DND-41 (cell line): ENCODE data around the gene MED25.
A peak's percentile ranks its signal among the peaks of the same experiment; 100 is the strongest.

Experiments
- ATAC-seq: fragments of 200-7000 bp; cut with Tn5 transposase; 3 replicates; pipeline ENCODE4 v1.9.1; 2021; ENCODE audit warnings: low read depth; ENCODE audit not compliant: insufficient read depth
- DNase-seq: peaks from one replicate; pipeline ENCODE4 v3.0.0-alpha.2; 2020
- H2AFZ ChIP-seq: 2 replicates; pipeline ENCODE4 v1.6.0; 2012; ENCODE audit warnings: low read depth, low read length
- H3K27ac ChIP-seq: 2 replicates; pipeline ENCODE4 v1.5.1; 2012; ENCODE audit warnings: low read length, inconsistent platforms
- H3K27me3 ChIP-seq: fragments of 200-600 bp; sonication (generic); 2 replicates; pipeline ENCODE4 v1.6.0; 2012; ENCODE audit warnings: low read length, mild to moderate bottlenecking, inconsistent platforms; ENCODE audit not compliant: insufficient read depth, poor library complexity
- H3K36me3 ChIP-seq: 2 replicates; pipeline ENCODE4 v1.5.1; 2012; ENCODE audit warnings: low read length, inconsistent platforms; ENCODE audit not compliant: insufficient read depth
- H3K4me1 ChIP-seq: 2 replicates; pipeline ENCODE4 v1.5.1; 2012; ENCODE audit warnings: mild to moderate bottlenecking, low read length; ENCODE audit not compliant: insufficient read depth
- H3K4me2 ChIP-seq: 2 replicates; pipeline ENCODE4 v1.6.0; 2012; ENCODE audit warnings: mild to moderate bottlenecking, moderate library complexity, low read length, inconsistent platforms; ENCODE audit not compliant: insufficient read depth
- H3K4me3 ChIP-seq, 2 experiments: fragments of 200-600 bp in 1 of 2; shearing (Covaris generic) in 1 of 2; 2 replicates each; pipeline ENCODE4 v1.5.1; 2012 to 2016; ENCODE audit warnings: inconsistent platforms in 2 of 2, low read length in 2 of 2, mild to moderate bottlenecking in 2 of 2, low read depth in 1 of 2, moderate library complexity in 1 of 2
- H3K79me2 ChIP-seq: 2 replicates; pipeline ENCODE4 v1.6.0; 2012; ENCODE audit warnings: low read length, inconsistent platforms; ENCODE audit not compliant: insufficient read depth
- H3K9ac ChIP-seq: 2 replicates; pipeline ENCODE4 v1.6.0; 2012; ENCODE audit warnings: low read depth, mild to moderate bottlenecking, inconsistent platforms, low read length, moderate library complexity
- H3K9me3 ChIP-seq: 2 replicates; pipeline ENCODE4 v1.5.1; 2012; ENCODE audit warnings: low read length, moderate library complexity, mild to moderate bottlenecking, inconsistent platforms; ENCODE audit not compliant: insufficient read depth, severe bottlenecking
- H4K20me1 ChIP-seq: 2 replicates; pipeline ENCODE4 v1.6.0; 2012; ENCODE audit warnings: low read length; ENCODE audit not compliant: insufficient read depth
- CTCF ChIP-seq: IDR thresholded peaks from 2 replicates; pipeline ENCODE4 v1.5.1; 2012; ENCODE audit warnings: borderline replicate concordance, low read length, moderate library complexity, mild to moderate bottlenecking; ENCODE audit not compliant: poor library complexity, severe bottlenecking; ENCODE audit errors: extremely low read depth
- EZH2 ChIP-seq: IDR thresholded peaks from 3 replicates; pipeline ENCODE4 v1.6.1; 2012; ENCODE audit warnings: borderline replicate concordance, low read depth, mild to moderate bottlenecking, moderate library complexity, low read length, inconsistent platforms; ENCODE audit not compliant: severe bottlenecking

MED25 gene

GRCh38 chr19:49874503-49875157 is 56.5 kb downstream of the MED25 start:
- Histone ChIP-seq H3K79me2 (peaks cover 39% of the 10 kb centered on the region), H3K9ac (peak overlapping the region; percentile 93), H3K4me2 (peak overlapping the region; percentile 98), H3K36me3 (peaks cover 27% of the 10 kb centered on the region), H3K4me3 (no peak overlapping the region), H3K27ac (no peak overlapping the region), H4K20me1 (no peaks in the 10 kb centered on the region; the same call in 1 of the 2 replicates), H3K9me3 (no peaks in the 10 kb centered on the region), H2AFZ (no peak overlapping the region), H3K4me1 (peaks cover 51% of the 10 kb centered on the region), H3K27me3 (no peaks in the 10 kb centered on the region)
- ATAC-seq (no peak), DNase-seq (no peak)
- TF ChIP-seq CTCF, result no peak

DNA sequence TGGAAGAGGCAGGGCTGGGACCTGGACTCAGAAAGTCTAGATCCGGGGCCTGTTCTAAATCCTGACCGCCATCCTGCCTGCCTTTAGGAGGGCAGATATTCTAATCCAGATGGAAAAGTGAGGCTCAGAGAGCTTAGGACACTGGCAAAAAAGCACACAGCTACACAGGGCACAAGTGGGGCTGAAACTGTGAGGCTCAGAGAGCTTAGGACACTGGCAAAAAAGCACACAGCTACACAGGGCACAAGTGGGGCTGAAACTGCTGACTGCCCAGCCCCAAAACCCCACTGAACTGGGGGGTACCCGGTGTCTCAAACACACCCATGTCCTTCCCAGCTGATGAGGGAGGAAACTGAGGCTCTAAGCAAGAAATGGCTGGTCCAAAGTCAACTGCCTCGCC is 57.1 kb downstream of the MED25 start:
- ATAC-seq, result no peak
- Histone ChIP-seq H3K4me1 (peaks cover 47% of the 10 kb centered on the region), H3K9ac (peak overlapping the region; percentile 93), H2AFZ (no peak overlapping the region), H3K79me2 (peaks cover 39% of the 10 kb centered on the region), H4K20me1 (no peaks in the 10 kb centered on the region; the same call in 1 of the 2 replicates), H3K36me3 (peaks cover 29% of the 10 kb centered on the region), H3K9me3 (no peaks in the 10 kb centered on the region), H3K4me3 (peak overlapping the region in 1 of 2 experiments; percentile 86; a peak in 3 of 4 replicates), H3K4me2 (peak overlapping the region; percentile 98), H3K27ac (peak overlapping the region; percentile 99), H3K27me3 (no peaks in the 10 kb centered on the region)
- DNase-seq, result no peak
- no peak for TF ChIP-seq EZH2
- TF ChIP-seq CTCF, result no peak

DNA sequence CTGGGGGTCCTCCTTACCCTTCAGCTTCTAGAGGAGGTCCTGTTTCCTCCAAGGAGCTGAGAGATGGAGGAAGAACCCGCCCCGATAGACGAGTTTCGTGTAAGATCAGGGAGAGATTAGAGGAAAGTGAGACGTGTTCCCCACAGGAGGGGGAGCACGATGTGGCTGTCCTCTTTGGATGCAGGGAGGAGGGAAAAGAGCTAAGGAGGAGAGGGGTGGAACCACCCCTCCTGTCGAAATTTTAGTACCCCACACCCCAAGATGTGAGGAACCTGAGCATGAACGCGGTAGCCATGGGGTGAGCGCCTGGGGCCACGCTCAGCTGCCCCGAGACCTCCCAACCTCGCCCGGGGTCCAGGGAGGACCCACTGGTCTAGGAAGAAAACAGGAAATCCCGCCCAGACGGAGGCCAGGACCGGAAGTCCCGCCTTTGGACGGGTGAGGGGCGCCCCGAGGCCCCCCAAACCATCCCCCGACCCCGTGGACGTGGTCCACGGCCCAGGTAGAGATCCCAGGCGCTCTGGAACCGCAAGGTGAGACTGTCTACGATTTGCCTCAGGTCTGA is 57.9 kb downstream of the MED25 start:
- Histone ChIP-seq H3K4me2 (peak overlapping the region; percentile 98), H3K27me3 (no peaks in the 10 kb centered on the region), H4K20me1 (no peaks in the 10 kb centered on the region; the same call in 1 of the 2 replicates), H2AFZ (peak overlapping the region; percentile 87), H3K9me3 (no peaks in the 10 kb centered on the region), H3K27ac (peak overlapping the region; percentile 99), H3K36me3 (peaks cover 34% of the 10 kb centered on the region), H3K9ac (peak overlapping the region; percentile 93), H3K79me2 (peaks cover 39% of the 10 kb centered on the region), H3K4me1 (peaks cover 39% of the 10 kb centered on the region), H3K4me3 (peak overlapping the region; percentile 78 to 86)
- DNase-seq, result peak; percentile 71
- no peak for TF ChIP-seq EZH2
- ATAC-seq, result peak; percentile 20; the same call in 1 of the 3 replicates

GRCh38 chr19:49876422-49877019 is 58.4 kb downstream of the MED25 start:
- peak overlapping the region; percentile 98 for H3K4me2 ChIP-seq
- no peaks in the 10 kb centered on the region for H3K9me3 ChIP-seq
- TF ChIP-seq CTCF (no peak), EZH2 (no peak)
- H2AFZ ChIP-seq, result peak overlapping the region; percentile 97
- H3K9ac ChIP-seq, result peak overlapping the region; percentile 93
- H3K4me3 ChIP-seq, result peak overlapping the region; percentile 78 to 86
- H3K79me2 ChIP-seq, result peaks cover 39% of the 10 kb centered on the region
- peaks cover 34% of the 10 kb centered on the region for H3K36me3 ChIP-seq
- H3K27ac ChIP-seq, result peak overlapping the region; percentile 99
- H4K20me1 ChIP-seq, result no peaks in the 10 kb centered on the region; the same call in 1 of the 2 replicates
- peak; percentile 98 for DNase-seq
- H3K4me1 ChIP-seq, result peaks cover 35% of the 10 kb centered on the region
- H3K27me3 ChIP-seq, result no peaks in the 10 kb centered on the region
- peak; percentile 66 for ATAC-seq
